Measurements from ENCODE around the gene SMYD3. TPM values are rescaled to one million over a fixed set of nuclear protein-coding genes. Genes with fewer than 3 reads are reported as not detected.

The SMYD3 gene
- total and polyA plus RNA-seq, 10 of the 15 experiments (the other 5 are each of a cell fraction or from before 2014, with no cell fraction given), result 18.3 to 54.0 (median 24.8) TPM

DNA sequence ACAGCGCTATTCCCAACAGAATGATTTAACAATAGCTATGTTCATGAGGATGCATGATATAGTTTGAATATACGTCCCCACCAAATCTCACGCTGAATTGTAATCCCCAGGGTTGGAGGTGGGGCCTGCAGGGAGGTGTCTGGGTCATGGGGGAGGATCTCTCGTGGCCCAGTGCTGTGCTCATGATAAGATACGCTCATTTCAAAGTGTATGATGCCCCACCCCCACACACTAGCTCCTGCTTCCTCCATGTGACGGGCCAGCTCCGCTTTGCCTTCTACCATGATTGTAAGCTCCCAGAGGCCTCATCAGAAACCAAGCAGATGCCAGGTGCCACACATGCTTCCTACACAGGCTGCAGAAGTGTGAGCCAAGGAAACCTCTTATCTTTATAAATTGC is 93.6 kb downstream of the SMYD3 start:
- no peaks in the 10 kb centered on the region for H3K27me3 ChIP-seq (replicated peaks in 1 of 2; ENCODE audit: control insufficient read depth in 2 of 2, insufficient read depth in 2 of 2, low read length in 1 of 2)
- no peaks in the 10 kb centered on the region for H3K36me3 ChIP-seq (ENCODE audit: control insufficient read depth in 2 of 2, insufficient read depth in 2 of 2, low read length in 1 of 2)
- no peak for DNase-seq (ENCODE audit: low read depth, low spot score)
- H3K79me2 ChIP-seq (ENCODE audit: control insufficient read depth, insufficient read depth, low read length), result no peaks in the 10 kb centered on the region
- ATAC-seq, result no peak
- intact Hi-C loops (cut with micrococcal nuclease; ENCODE audit: unreplicated experiment) (no loop called here), in situ Hi-C loops (cut with MboI) (no loop called here)
- H3K4me3 ChIP-seq, result no peak overlapping the region
- FAIRE-seq, result no peak
- no peak overlapping the region for H3K27ac ChIP-seq (ENCODE audit: control insufficient read depth, insufficient read depth)
- no peak overlapping the region for H2AFZ ChIP-seq (ENCODE audit: control insufficient read depth, low read depth, low read length)
- no peak overlapping the region for H3K9ac ChIP-seq (ENCODE audit: control insufficient read depth, insufficient read depth, low read length)
- no peaks in the 10 kb centered on the region for H4K20me1 ChIP-seq (ENCODE audit: control insufficient read depth, insufficient read depth)
- no peak for TF ChIP-seq KLF5 (IDR thresholded peaks at IDR 0.05; ENCODE audit: partially characterized antibody)
- TF ChIP-seq CHD1 (IDR thresholded peaks at IDR 0.05; ENCODE audit: low read depth, low read length), result no peak
- no peak overlapping the region for H3K4me2 ChIP-seq (ENCODE audit: control insufficient read depth, insufficient read depth)
- BruUV-seq (replicated peaks), result no TSS peak
- CTCF ChIA-PET, result no interaction called here
- 95% methylated on average over 7 of the region's 7 CpGs for WGBS (ENCODE audit: insufficient coverage, insufficient replicate concordance, low lambda C conversion rate, missing lambda C conversion rate)
- SMC1A ChIA-PET (ENCODE audit: uncharacterized antibody, unreplicated experiment), result interaction anchor here (1.0 to 1.5 kb wide), 3 partner anchors 9 to 23 kb away, joined by 3 to 4 read pairs (median 3); no protein-coding TSS in a partner anchor
- no peaks in the 10 kb centered on the region for H3K4me1 ChIP-seq (ENCODE audit: control insufficient read depth, insufficient read depth, low read length)
- H3K9me3 ChIP-seq (replicated peaks; ENCODE audit: control insufficient read depth, insufficient read depth, low read length), result no peaks in the 10 kb centered on the region; the same call in 1 of the 3 replicates
- RAD21 ChIA-PET (ENCODE audit: unreplicated experiment), result no interaction called here
- POLR2A ChIA-PET, result no interaction called here

DNA sequence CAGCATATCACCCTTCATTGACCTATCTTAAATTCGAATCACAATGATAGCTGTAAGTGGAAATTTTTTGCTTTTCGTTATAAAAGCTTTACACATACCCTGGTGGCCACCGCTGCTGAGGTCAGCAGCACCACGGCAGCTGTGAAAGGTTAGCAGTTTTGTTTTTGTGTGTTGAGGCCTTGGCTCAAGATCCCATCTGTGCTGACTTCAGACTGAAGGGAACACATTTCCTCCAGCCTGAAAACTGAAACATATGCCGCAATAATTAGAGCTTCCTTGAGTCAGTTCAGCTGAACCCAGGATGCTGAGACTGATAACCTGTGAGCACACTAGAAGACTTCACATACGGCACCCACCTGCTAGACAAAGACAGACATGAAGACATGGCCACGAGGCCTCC is 103.0 kb downstream of the SMYD3 start:
- Histone ChIP-seq H3K4me1 (ENCODE audit: control insufficient read depth, insufficient read depth, low read length) (no peaks in the 10 kb centered on the region), H3K9ac (ENCODE audit: control insufficient read depth, insufficient read depth, low read length) (no peak overlapping the region), H3K27me3 (replicated peaks in 1 of 2; ENCODE audit: control insufficient read depth in 2 of 2, insufficient read depth in 2 of 2, low read length in 1 of 2) (no peaks in the 10 kb centered on the region), H3K9me3 (replicated peaks; ENCODE audit: control insufficient read depth, insufficient read depth, low read length) (no peaks in the 10 kb centered on the region), H4K20me1 (ENCODE audit: control insufficient read depth, insufficient read depth) (no peaks in the 10 kb centered on the region), H3K4me3 (no peak overlapping the region), H3K79me2 (ENCODE audit: control insufficient read depth, insufficient read depth, low read length) (no peaks in the 10 kb centered on the region), H3K36me3 (ENCODE audit: control insufficient read depth in 2 of 2, insufficient read depth in 2 of 2, low read length in 1 of 2) (no peaks in the 10 kb centered on the region), H2AFZ (ENCODE audit: control insufficient read depth, low read depth, low read length) (no peak overlapping the region), H3K4me2 (ENCODE audit: control insufficient read depth, insufficient read depth) (no peak overlapping the region), H3K27ac (ENCODE audit: control insufficient read depth, insufficient read depth) (no peak overlapping the region)
- DNase-seq (ENCODE audit: low read depth, low spot score) (no peak), FAIRE-seq (no peak), ATAC-seq (no peak)
- WGBS (ENCODE audit: insufficient coverage, insufficient replicate concordance, low lambda C conversion rate, missing lambda C conversion rate), result 98% methylated on average over 7 of the region's 7 CpGs
- intact Hi-C loops (cut with micrococcal nuclease; ENCODE audit: unreplicated experiment), result no loop called here
- CTCF ChIA-PET, result no interaction called here
- RAD21 ChIA-PET (ENCODE audit: unreplicated experiment), result no interaction called here
- no TSS peak for BruUV-seq (replicated peaks)
- in situ Hi-C loops (cut with MboI), result no loop called here
- SMC1A ChIA-PET (ENCODE audit: uncharacterized antibody, unreplicated experiment), result interaction anchor here (1.2 kb wide), 1 partner anchor 9 kb away, joined by 3 read pairs; no protein-coding TSS in a partner anchor
- TF ChIP-seq CBFB (IDR thresholded peaks at IDR 0.05; ENCODE audit: low read depth) (no peak), NRF1 (conservative IDR thresholded peaks at IDR 0.05; ENCODE audit: low read depth, low read length) (no peak), EZH2 (IDR thresholded peaks at IDR 0.05; ENCODE audit: borderline replicate concordance, control insufficient read depth, low read depth, low read length) (no peak), SMC3 (IDR thresholded peaks at IDR 0.05; ENCODE audit: borderline replicate concordance, low read length) (no peak), SREBF2 (IDR thresholded peaks at IDR 0.05; ENCODE audit: low read length) (no peak), CEBPB (IDR thresholded peaks at IDR 0.05; ENCODE audit: borderline replicate concordance in 1 of 2, low read depth in 2 of 2, low read length in 2 of 2) (no peak), YBX1 (IDR thresholded peaks at IDR 0.05) (no peak), RAD51 (IDR thresholded peaks at IDR 0.05) (no peak), JUNB (IDR thresholded peaks at IDR 0.05) (no peak), SUPT20H (IDR thresholded peaks at IDR 0.05; ENCODE audit: borderline replicate concordance, control insufficient read depth, low read depth, low read length) (no peak)
- TF ChIP-seq, protein P1, sequence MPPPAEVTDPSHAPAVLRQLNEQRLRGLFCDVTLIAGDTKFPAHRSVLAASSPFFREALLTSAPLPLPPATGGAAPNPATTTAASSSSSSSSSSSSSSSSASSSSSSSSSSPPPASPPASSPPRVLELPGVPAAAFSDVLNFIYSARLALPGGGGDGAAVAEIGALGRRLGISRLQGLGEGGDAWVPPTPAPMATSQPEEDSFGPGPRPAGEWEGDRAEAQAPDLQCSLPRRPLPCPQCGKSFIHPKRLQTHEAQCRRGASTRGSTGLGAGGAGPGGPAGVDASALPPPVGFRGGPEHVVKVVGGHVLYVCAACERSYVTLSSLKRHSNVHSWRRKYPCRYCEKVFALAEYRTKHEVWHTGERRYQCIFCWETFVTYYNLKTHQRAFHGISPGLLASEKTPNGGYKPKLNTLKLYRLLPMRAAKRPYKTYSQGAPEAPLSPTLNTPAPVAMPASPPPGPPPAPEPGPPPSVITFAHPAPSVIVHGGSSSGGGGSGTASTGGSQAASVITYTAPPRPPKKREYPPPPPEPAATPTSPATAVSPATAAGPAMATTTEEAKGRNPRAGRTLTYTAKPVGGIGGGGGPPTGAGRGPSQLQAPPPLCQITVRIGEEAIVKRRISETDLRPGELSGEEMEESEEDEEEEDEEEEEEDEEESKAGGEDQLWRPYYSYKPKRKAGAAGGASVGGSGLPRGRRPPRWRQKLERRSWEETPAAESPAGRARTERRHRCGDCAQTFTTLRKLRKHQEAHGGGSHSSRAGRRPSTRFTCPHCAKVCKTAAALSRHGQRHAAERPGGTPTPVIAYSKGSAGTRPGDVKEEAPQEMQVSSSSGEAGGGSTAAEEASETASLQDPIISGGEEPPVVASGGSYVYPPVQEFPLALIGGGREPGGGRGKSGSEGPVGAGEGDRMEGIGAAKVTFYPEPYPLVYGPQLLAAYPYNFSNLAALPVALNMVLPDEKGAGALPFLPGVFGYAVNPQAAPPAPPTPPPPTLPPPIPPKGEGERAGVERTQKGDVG (CRISPR knock-in tag; IDR thresholded peaks at IDR 0.05), result no peak
- POLR2A ChIA-PET, result no interaction called here
